CD4-positive, alpha-beta T cell treated with Interleukin-17A for 4 hours (primary cell): ENCODE data around the gene MYOG.

Experiments
- DNase-seq: peaks from one replicate; pipeline ENCODE4 v3.0.0-alpha.2; 2020; ENCODE audit warnings: mixed read lengths

MYOG gene

GRCh38 chr1:203072002-203072602 lies 13.7 kb downstream of the MYOG start:
- DNase-seq: no peak

- no peak for DNase-seq
These were observed 16.6 kb downstream of the MYOG start for GRCh38 chr1:203069030-203069747.

- no peak for DNase-seq
These were observed 18.8 kb downstream of the MYOG start for GRCh38 chr1:203066965-203067364.

GRCh38 chr1:203065986-203066385 lies 19.8 kb downstream of the MYOG start:
- no peak for DNase-seq

- DNase-seq: no peak
These were observed 20.6 kb downstream of the MYOG start for GRCh38 chr1:203065191-203065590.

GRCh38 chr1:203063287-203063686 lies 22.5 kb downstream of the MYOG start:
- no peak for DNase-seq

- DNase-seq: no peak
These were observed 25.7 kb downstream of the MYOG start for GRCh38 chr1:203060115-203060514.

- DNase-seq: no peak
These were observed 26.3 kb downstream of the MYOG start for GRCh38 chr1:203059485-203059884.

- no peak for DNase-seq
These were observed 27.2 kb downstream of the MYOG start for GRCh38 chr1:203058676-203058935.

GRCh38 chr1:203057911-203058675 lies 27.7 kb downstream of the MYOG start:
- no peak for DNase-seq

- no peak for DNase-seq
These were observed 29.3 kb downstream of the MYOG start for GRCh38 chr1:203056516-203056915.

- DNase-seq: no peak
These were observed 29.8 kb downstream of the MYOG start for GRCh38 chr1:203056012-203056411.

GRCh38 chr1:203055161-203055799 lies 30.5 kb downstream of the MYOG start:
- DNase-seq: no peak

GRCh38 chr1:203054642-203055041 lies 31.2 kb downstream of the MYOG start:
- DNase-seq: no peak

- no peak for DNase-seq
These were observed 31.6 kb downstream of the MYOG start for GRCh38 chr1:203054184-203054583.

- no peak for DNase-seq
These were observed 33.2 kb downstream of the MYOG start for GRCh38 chr1:203052601-203053000.

- no peak for DNase-seq
These were observed 33.9 kb downstream of the MYOG start for GRCh38 chr1:203051841-203052324.

GRCh38 chr1:203050826-203051225 lies 35.0 kb downstream of the MYOG start:
- DNase-seq: no peak

- DNase-seq: no peak
These were observed 36.1 kb downstream of the MYOG start for GRCh38 chr1:203049576-203050180.

GRCh38 chr1:203049077-203049476 lies 36.7 kb downstream of the MYOG start:
- DNase-seq: no peak

GRCh38 chr1:203048555-203049051 lies 37.2 kb downstream of the MYOG start:
- no peak for DNase-seq

- no peak for DNase-seq
These were observed 37.7 kb downstream of the MYOG start for GRCh38 chr1:203048086-203048485.
